CD4-positive, alpha-beta T cell treated with Interferon gamma for 1 hour (primary cell): ENCODE data around the gene SCN7A.
"Not testable (repeated sequence)": the region's sequence is repeated elsewhere in the genome, so short reads cannot be mapped to it uniquely, and the experiment has no call there.

Experiments used
- DNase-seq: peaks from one replicate; pipeline ENCODE4 v3.0.0-alpha.2; 2020

The SCN7A gene

GRCh38 chr2:166494140-166494624 is at the start of gene SCN7A:
Gene SCN7A, minus strand, starts transcription at chr2:166494249. Its CDS starts 16,553 bp downstream, at chr2:166477696.
- no peak for DNase-seq

- no peak for DNase-seq
Measured at GRCh38 chr2:166539340-166540162, 45.5 kb upstream of the SCN7A start.

GRCh38 chr2:166536111-166536510 is 42.1 kb upstream of the SCN7A start:
- DNase-seq = no peak

- DNase-seq = no peak
Measured at GRCh38 chr2:166521155-166521554, 27.1 kb upstream of the SCN7A start.

- DNase-seq = no peak
Measured at GRCh38 chr2:166520604-166521003, 26.6 kb upstream of the SCN7A start.

- DNase-seq = no peak
Measured at GRCh38 chr2:166519391-166519962, 25.4 kb upstream of the SCN7A start.

GRCh38 chr2:166518634-166519390 is 24.8 kb upstream of the SCN7A start:
- no peak for DNase-seq

GRCh38 chr2:166517533-166518061 is 23.5 kb upstream of the SCN7A start:
- no peak for DNase-seq

GRCh38 chr2:166516712-166517303 is 22.8 kb upstream of the SCN7A start:
- no peak for DNase-seq

- no peak for DNase-seq
Measured at GRCh38 chr2:166513952-166514351, 19.9 kb upstream of the SCN7A start.

GRCh38 chr2:166499281-166499680 is 5.2 kb upstream of the SCN7A start:
- DNase-seq = no peak

- no peak for DNase-seq
Measured at GRCh38 chr2:166491461-166491860, 2.6 kb downstream of the SCN7A start.

GRCh38 chr2:166487171-166487570 is 6.9 kb downstream of the SCN7A start:
- DNase-seq = no peak

- no peak for DNase-seq
Measured at GRCh38 chr2:166485558-166486178, 8.4 kb downstream of the SCN7A start.

- no peak for DNase-seq
Measured at GRCh38 chr2:166472332-166472731, 21.7 kb downstream of the SCN7A start.

GRCh38 chr2:166468124-166469024 is 25.7 kb downstream of the SCN7A start:
- no peak for DNase-seq

- no peak for DNase-seq
Measured at GRCh38 chr2:166464187-166464586, 29.9 kb downstream of the SCN7A start.

- no peak for DNase-seq
Measured at GRCh38 chr2:166463640-166464039, 30.4 kb downstream of the SCN7A start.

GRCh38 chr2:166458674-166459073 is 35.4 kb downstream of the SCN7A start:
- no peak for DNase-seq

GRCh38 chr2:166455823-166456222 is 38.2 kb downstream of the SCN7A start:
- DNase-seq = not testable (repeated sequence)

GRCh38 chr2:166454006-166454595 is 39.9 kb downstream of the SCN7A start:
- DNase-seq = no peak
